ENCODE measurements around the gene CRY1.
"Not testable (repeated sequence)": the region's sequence is repeated elsewhere in the genome, so short reads cannot be mapped to it uniquely, and the experiment has no call there.

Gene CRY1

GRCh38 chr12:107058190-107058589, 35.2 kb downstream of the CRY1 start:
- H3K4me3 Mint-ChIP-seq, result no peak overlapping the region
- no peak overlapping the region for H3K27ac Mint-ChIP-seq
- no peak for ATAC-seq
- peaks cover 9% of the 10 kb centered on the region for H3K9me3 Mint-ChIP-seq
- DNase-seq, result no peak
- peaks cover 4% of the 10 kb centered on the region for H3K4me1 Mint-ChIP-seq
- H3K36me3 Mint-ChIP-seq (ENCODE audit: low read depth), result peaks cover 6% of the 10 kb centered on the region
- no peaks in the 10 kb centered on the region for H3K27me3 Mint-ChIP-seq

- Mint-ChIP-seq H3K4me3 (no peak overlapping the region), H3K36me3 (ENCODE audit: low read depth) (peaks cover 14% of the 10 kb centered on the region), H3K27ac (no peak overlapping the region), H3K9me3 (peaks cover 18% of the 10 kb centered on the region), H3K4me1 (peaks cover 4% of the 10 kb centered on the region), H3K27me3 (no peaks in the 10 kb centered on the region)
- ATAC-seq (no peak), DNase-seq (no peak)
Measured at GRCh38 chr12:107057071-107057834, 36.1 kb downstream of the CRY1 start.

DNA sequence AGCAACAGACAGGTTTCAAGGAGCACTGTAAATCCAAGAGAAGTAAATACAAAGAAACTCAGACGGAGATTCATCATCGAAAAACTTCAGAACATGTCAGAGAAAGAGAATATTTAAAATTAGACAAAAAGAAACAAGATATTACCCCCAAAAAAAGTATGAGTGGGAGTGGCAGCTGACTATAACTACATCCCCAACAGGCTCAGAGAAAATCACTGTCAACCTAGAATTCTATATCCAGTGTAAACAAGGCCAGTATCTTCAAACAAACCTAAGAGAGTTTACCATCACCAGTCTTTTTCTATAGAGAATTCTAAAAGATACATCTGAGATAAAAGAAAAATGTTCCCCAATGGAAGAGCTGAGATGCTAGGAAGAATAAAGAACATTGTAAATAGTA, 39.6 kb downstream of the CRY1 start:
- ATAC-seq (no peak), DNase-seq (no peak)
- H3K27ac Mint-ChIP-seq, result no peak overlapping the region
- H3K36me3 Mint-ChIP-seq (ENCODE audit: low read depth), result peaks cover 30% of the 10 kb centered on the region
- H3K27me3 Mint-ChIP-seq, result no peaks in the 10 kb centered on the region
- H3K4me1 Mint-ChIP-seq, result peaks cover 7% of the 10 kb centered on the region
- no peak overlapping the region for H3K4me3 Mint-ChIP-seq
- peaks cover 27% of the 10 kb centered on the region for H3K9me3 Mint-ChIP-seq

DNA sequence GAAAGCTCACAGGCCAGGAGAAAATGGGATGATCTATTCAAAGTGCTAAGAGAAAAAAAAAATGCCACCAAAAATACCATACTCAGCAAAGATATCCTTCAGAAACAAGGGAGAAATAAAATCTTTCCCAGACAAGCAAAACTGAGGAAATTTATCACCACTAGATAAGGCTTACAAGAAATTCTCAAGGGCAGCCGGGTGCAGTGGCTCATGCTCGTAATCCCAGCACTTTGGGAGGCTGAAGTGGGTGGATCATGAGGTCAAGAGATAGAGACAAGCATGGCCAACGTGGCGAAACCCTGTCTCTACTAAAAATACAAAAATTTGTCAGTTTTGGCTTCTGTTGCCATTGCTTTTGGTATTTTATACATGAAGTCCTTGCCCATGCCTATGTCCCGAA, 48.2 kb downstream of the CRY1 start:
- peaks cover 45% of the 10 kb centered on the region for H3K36me3 Mint-ChIP-seq (ENCODE audit: low read depth)
- no peak overlapping the region for H3K27ac Mint-ChIP-seq
- peaks cover 37% of the 10 kb centered on the region for H3K9me3 Mint-ChIP-seq
- no peaks in the 10 kb centered on the region for H3K27me3 Mint-ChIP-seq
- H3K4me1 Mint-ChIP-seq, result peaks cover 7% of the 10 kb centered on the region
- ATAC-seq, result no peak
- H3K4me3 Mint-ChIP-seq, result no peak overlapping the region
- DNase-seq, result no peak

- DNase-seq (no peak), ATAC-seq (no peak)
- Mint-ChIP-seq H3K4me3 (no peak overlapping the region), H3K36me3 (ENCODE audit: low read depth) (peaks cover 37% of the 10 kb centered on the region), H3K27ac (no peak overlapping the region), H3K27me3 (no peaks in the 10 kb centered on the region), H3K9me3 (peaks cover 34% of the 10 kb centered on the region), H3K4me1 (peaks cover 16% of the 10 kb centered on the region)
Measured at GRCh38 chr12:107042801-107043200, 50.5 kb downstream of the CRY1 start.

- H3K4me3 Mint-ChIP-seq, result no peak overlapping the region
- peaks cover 15% of the 10 kb centered on the region for H3K9me3 Mint-ChIP-seq
- peaks cover 31% of the 10 kb centered on the region for H3K4me1 Mint-ChIP-seq
- peaks cover 25% of the 10 kb centered on the region for H3K36me3 Mint-ChIP-seq (ENCODE audit: low read depth)
- ATAC-seq (no peak), DNase-seq (no peak)
- no peak overlapping the region for H3K27ac Mint-ChIP-seq
- H3K27me3 Mint-ChIP-seq, result no peaks in the 10 kb centered on the region
Measured at GRCh38 chr12:107035733-107036132, 57.6 kb downstream of the CRY1 start.

DNA sequence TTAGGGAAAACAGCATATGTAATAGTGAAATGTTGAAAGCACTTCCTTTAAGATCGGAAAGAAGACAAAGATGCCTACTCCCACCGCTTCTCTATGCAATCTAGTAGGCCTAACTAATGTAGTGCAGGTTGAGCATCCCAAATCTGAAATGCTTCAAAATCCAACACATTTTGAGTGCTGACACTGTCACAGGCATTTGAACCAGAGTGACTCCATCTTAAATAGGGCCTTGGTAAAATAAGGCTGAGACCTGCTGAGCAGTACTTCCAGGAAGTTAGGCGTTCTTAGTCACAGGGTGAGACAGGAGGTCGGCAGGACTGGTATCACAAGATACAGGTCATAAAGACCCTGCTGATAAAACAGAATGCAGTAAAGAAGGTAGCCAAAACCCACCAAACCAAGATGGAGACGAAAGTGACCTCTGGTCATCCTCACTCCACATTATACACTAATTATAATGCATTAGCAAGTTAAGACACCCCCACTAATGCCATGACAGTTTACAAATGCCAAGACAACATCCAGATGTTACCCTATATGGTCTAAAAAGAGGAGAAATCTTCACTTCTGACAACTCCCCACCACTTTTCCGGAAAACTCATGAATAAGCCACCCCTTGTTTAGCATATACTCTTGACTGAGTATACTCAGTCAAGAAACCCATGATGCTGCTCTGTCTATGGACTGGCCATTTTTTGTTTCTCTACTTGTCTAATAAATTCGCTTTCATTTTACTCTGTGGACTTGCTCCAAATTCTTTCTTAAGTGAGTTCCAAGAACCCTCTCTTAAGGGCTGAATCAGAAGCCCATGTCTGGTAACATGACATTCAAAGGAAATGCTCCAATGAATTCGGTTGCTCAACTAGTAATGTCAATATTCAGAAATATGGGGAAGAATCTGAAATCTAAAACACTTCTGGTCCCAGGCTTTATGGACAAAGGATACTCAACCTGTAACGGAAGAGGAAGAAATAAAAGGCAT, 59.3 kb downstream of the CRY1 start:
- Mint-ChIP-seq H3K4me3 (no peak overlapping the region), H3K36me3 (ENCODE audit: low read depth) (peaks cover 22% of the 10 kb centered on the region), H3K4me1 (peaks cover 32% of the 10 kb centered on the region), H3K27me3 (no peaks in the 10 kb centered on the region), H3K9me3 (peaks cover 11% of the 10 kb centered on the region), H3K27ac (no peak overlapping the region)
- DNase-seq (no peak), ATAC-seq (no peak)

DNA sequence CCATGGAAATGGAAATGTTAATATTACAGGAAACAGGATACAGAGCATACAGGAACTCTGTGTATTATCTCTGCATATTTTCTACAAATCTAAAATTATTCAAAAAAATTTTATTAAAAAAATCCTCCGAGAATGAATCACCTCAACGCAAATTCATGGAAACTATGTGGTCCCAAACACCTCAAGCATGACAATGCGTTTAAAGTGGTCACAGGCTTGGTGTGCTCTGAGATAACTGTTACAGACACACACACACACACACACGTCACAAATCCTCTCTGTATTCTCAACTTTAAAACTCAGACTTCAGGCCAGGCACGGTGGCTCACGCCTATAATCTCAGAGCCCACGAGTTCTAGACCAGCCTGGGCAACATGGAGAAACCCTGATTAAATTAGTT, 61.1 kb downstream of the CRY1 start:
- DNase-seq, result no peak
- no peak for ATAC-seq
- peaks cover 41% of the 10 kb centered on the region for H3K4me1 Mint-ChIP-seq

GRCh38 chr12:107031061-107031460, 62.3 kb downstream of the CRY1 start:
- Mint-ChIP-seq H3K27ac (no peak overlapping the region), H3K36me3 (ENCODE audit: low read depth) (peaks cover 5% of the 10 kb centered on the region), H3K27me3 (no peaks in the 10 kb centered on the region), H3K4me1 (peaks cover 46% of the 10 kb centered on the region), H3K4me3 (no peak overlapping the region), H3K9me3 (no peaks in the 10 kb centered on the region)
- DNase-seq (no peak), ATAC-seq (no peak)

More for the DNA sequence above, 61.1 kb downstream of the CRY1 start:
- Mint-ChIP-seq H3K27ac (no peak overlapping the region), H3K4me3 (no peak overlapping the region), H3K27me3 (no peaks in the 10 kb centered on the region), H3K36me3 (ENCODE audit: low read depth) (peaks cover 15% of the 10 kb centered on the region), H3K9me3 (peaks cover 4% of the 10 kb centered on the region)

DNA sequence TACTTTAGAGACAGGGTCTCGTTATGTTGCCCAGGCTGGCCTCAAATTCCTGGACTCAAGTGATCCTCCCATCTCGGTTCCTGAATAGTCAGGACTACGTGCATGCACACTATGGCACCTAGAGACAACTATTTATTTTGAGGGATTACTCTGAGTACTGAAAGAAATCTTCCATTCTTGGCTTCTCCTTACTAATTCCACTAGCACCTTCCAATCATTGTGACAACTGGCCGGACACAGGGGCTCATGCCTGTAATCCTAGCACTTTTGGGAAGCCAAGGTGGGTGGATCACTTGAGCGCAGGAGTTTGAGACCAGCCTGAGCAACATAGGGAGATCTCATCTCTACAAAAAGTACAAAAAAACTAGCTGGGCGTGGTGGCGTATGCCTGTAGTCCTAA, 64.3 kb downstream of the CRY1 start:
- DNase-seq, result no peak
- H3K36me3 Mint-ChIP-seq (ENCODE audit: low read depth), result no peaks in the 10 kb centered on the region
- H3K27me3 Mint-ChIP-seq, result no peaks in the 10 kb centered on the region
- peak overlapping the region; percentile 54 for H3K27ac Mint-ChIP-seq
- H3K4me1 Mint-ChIP-seq, result peaks cover 42% of the 10 kb centered on the region
- H3K4me3 Mint-ChIP-seq, result no peak overlapping the region
- ATAC-seq, result no peak
- H3K9me3 Mint-ChIP-seq, result no peaks in the 10 kb centered on the region

GRCh38 chr12:107027636-107028053, 65.7 kb downstream of the CRY1 start:
- H3K27ac Mint-ChIP-seq, result peak overlapping the region; percentile 75
- peaks cover 35% of the 10 kb centered on the region for H3K4me1 Mint-ChIP-seq
- no peaks in the 10 kb centered on the region for H3K36me3 Mint-ChIP-seq (ENCODE audit: low read depth)
- ATAC-seq (peak; percentile 97), DNase-seq (no peak)
- H3K9me3 Mint-ChIP-seq, result no peaks in the 10 kb centered on the region
- peak overlapping the region; percentile 29 for H3K4me3 Mint-ChIP-seq
- H3K27me3 Mint-ChIP-seq, result no peaks in the 10 kb centered on the region

DNA sequence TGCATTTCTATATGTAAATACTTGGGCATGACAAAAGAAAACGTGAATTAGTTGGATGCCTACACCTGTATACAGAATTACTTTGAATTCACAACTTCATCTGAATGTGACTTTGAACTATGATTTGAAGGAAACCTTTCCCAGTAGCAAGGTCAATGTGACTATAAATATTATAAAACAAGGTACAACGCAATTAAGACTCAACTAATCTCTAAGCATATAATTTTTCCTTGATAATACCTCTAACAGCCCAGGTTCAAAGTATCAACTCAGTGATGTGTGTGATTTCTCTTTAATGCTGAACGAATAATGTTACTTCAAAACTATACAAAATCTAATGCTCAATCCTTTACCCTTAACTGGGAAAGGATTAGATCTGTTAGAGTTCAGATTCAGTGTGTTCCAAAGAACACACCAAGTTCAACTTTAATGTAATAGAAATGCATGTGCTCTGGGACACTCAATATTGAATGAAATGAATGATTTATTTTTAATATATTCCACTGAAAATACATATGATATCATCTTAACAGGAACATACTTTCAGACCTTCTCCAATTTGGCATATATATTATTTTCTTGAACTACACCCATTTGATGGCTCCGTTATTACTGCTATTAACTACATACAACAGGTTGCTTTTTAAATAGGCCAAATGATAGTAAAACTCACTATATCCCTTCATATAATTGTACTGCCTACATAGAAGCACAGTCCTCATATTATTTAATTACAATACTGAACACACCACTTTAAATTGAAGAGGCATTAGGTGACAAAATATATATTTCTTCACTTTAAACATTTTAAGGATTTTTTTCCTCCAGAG, 66.3 kb downstream of the CRY1 start:
- H3K9me3 Mint-ChIP-seq, result no peaks in the 10 kb centered on the region
- no peak for DNase-seq
- H3K4me1 Mint-ChIP-seq, result peaks cover 32% of the 10 kb centered on the region
- H3K27ac Mint-ChIP-seq, result peak overlapping the region; percentile 75
- no peaks in the 10 kb centered on the region for H3K27me3 Mint-ChIP-seq
- no peak overlapping the region for H3K4me3 Mint-ChIP-seq
- peak; percentile 31 for ATAC-seq
- H3K36me3 Mint-ChIP-seq (ENCODE audit: low read depth), result no peaks in the 10 kb centered on the region

DNA sequence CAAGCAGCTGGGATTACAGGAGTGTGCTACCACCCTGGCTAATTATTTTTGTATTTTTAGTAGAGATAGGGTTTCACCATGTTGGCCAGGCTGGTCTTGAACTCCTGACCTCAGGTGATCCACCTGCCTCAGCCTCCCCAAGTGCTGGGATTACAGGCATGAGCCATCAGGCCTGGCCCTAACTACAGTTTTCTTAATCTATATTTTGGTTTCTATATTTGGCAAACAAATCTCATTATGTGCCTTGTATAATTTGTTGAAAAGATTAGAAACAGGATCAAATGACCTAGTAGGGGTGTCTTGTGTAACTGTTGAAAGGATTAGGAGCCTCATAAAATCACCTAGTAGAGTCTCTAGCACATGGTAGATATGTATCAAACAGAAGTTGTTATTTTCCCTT, 67.0 kb downstream of the CRY1 start:
- not testable (repeated sequence) for DNase-seq; ATAC-seq; H3K36me3 Mint-ChIP-seq (ENCODE audit: low read depth); H3K27me3 Mint-ChIP-seq; H3K4me3 Mint-ChIP-seq; H3K9me3 Mint-ChIP-seq
- Mint-ChIP-seq H3K27ac (peak overlapping the region; percentile 75), H3K4me1 (peaks cover 27% of the 10 kb centered on the region)

DNA sequence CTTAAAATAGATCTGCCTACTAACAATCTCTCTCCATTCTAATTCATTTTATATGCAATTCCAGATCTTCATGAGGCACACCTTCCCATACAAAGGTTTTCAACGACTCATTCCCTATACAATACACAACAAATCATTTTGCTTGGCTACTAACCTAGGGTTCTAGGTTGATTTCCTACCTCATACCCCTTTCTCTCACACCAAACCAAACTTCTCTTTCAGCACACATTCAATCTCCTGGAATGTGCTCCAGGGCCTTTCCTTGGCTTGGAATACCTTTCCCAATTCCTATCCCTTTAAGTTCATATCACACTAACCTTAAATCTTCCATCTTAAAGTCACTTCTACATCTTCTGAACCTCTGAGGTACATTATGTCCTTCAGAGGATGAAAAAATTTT, 67.7 kb downstream of the CRY1 start:
- Mint-ChIP-seq H3K9me3 (no peaks in the 10 kb centered on the region), H3K4me1 (peaks cover 24% of the 10 kb centered on the region), H3K36me3 (ENCODE audit: low read depth) (peaks cover 4% of the 10 kb centered on the region), H3K27ac (no peak overlapping the region), H3K4me3 (no peak overlapping the region), H3K27me3 (no peaks in the 10 kb centered on the region)
- no peak for ATAC-seq
- DNase-seq, result no peak
